HG02759 (cell line): Measurements from ENCODE around the gene ADAMTSL1.
"Not testable (repeated sequence)": the region's sequence is repeated elsewhere in the genome, so short reads cannot be mapped to it uniquely, and the experiment has no call there.

Source experiments
- ATAC-seq: cut with Tn5 transposase; IDR thresholded peaks from one replicate; pipeline ENCODE4 v1.9.1; 2021; ENCODE audit warnings: mild to moderate bottlenecking, moderate library complexity; ENCODE audit not compliant: unreplicated experiment

ADAMTSL1 gene

GRCh38 chr9:18849270-18849669, 375.3 kb downstream of the ADAMTSL1 start:
- no peak for ATAC-seq

GRCh38 chr9:18849890-18850677, 376.1 kb downstream of the ADAMTSL1 start:
- no peak for ATAC-seq

- no peak for ATAC-seq
Observed at GRCh38 chr9:18851069-18851795, 377.3 kb downstream of the ADAMTSL1 start.

DNA sequence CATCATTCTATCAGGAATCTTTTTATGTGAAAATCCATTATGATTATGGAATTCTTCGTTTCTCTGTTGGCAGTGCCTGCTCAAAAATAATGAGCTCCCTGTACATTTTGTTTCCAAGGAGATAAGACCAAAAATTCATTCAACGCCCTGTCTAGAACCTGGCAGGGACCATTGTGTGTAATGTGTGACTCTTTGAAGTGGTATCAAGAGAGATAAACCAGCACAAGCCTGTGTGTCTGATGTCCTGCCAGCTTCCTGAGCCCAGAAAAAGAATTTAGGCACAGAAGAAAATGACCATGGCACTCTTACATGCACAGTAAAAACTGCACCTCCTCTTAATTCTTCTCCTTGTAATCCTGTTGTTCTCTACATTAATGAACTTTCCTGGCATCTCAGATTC, 381.7 kb downstream of the ADAMTSL1 start:
- ATAC-seq: no peak

GRCh38 chr9:18857334-18857733, 383.4 kb downstream of the ADAMTSL1 start:
- ATAC-seq: no peak

DNA sequence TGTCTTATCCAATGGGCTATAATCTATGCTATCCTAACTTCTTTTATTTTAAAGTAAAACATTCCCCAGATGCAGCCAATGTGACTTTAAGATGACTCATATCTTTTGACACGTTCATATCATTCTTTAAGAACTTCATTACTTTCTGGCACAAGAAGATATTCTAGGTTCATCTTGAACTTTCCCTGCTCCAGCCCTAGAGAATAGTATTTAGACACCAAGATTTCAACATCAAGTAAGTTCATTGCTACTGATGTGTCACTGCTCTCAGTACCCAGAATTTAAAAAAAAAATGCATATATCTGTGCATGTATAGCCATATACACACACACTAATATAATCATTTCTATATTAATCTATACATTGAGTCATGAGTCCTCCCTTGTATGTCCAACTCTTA, 383.8 kb downstream of the ADAMTSL1 start:
- ATAC-seq: no peak

- ATAC-seq: no peak
Observed at GRCh38 chr9:18861609-18862544, 387.9 kb downstream of the ADAMTSL1 start.

GRCh38 chr9:18863791-18864190, 389.8 kb downstream of the ADAMTSL1 start:
- no peak for ATAC-seq

DNA sequence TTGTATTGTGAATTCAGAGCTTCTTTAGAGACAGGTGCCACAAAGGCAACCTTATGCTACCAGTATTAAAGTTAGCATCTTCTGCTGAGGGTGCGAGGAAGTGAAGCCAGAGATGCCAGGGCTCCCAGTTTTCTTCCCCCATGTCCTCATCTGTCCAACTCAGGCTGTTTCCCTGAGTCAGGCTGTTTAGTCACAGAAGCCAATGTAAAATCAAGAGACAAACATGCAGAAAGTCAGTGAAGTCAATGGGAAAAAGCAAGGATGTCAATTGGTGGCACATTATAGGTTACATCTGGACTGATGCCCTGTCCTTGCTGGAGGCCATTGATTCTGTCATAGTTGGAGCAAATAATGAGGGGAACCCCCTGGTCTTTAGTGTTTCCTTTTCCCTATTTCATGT, 390.6 kb downstream of the ADAMTSL1 start:
- ATAC-seq: no peak

DNA sequence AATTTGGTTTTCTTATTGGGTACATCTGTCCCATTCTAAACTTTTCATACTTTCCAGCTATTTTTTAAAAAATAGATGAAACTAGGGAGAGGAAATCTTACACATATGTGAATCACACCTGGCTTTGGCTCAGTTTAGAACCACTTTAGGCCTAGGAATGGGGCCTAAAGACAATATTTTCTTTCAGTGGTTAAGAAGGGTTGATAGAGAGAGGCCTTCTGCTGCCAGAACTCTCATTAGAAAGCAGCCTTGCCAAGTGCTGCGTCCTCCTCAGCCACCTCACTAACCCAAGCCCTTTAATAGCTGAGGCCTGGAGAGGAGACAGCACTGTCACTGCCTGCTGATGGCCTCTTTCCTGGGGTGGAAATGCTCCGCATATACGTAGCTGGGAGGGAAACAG, 391.6 kb downstream of the ADAMTSL1 start:
- no peak for ATAC-seq

GRCh38 chr9:18866121-18866831, 392.3 kb downstream of the ADAMTSL1 start:
- no peak for ATAC-seq

GRCh38 chr9:18869725-18870124, 395.8 kb downstream of the ADAMTSL1 start:
- ATAC-seq: no peak

- no peak for ATAC-seq
Observed at GRCh38 chr9:18874069-18874468, 400.1 kb downstream of the ADAMTSL1 start.

GRCh38 chr9:18874990-18875389, 401.0 kb downstream of the ADAMTSL1 start:
- ATAC-seq: not testable (repeated sequence)

GRCh38 chr9:18877984-18878383, 404.0 kb downstream of the ADAMTSL1 start:
- ATAC-seq: no peak

GRCh38 chr9:18881758-18882157, 407.8 kb downstream of the ADAMTSL1 start:
- no peak for ATAC-seq

GRCh38 chr9:18887546-18887945, 413.6 kb downstream of the ADAMTSL1 start:
- ATAC-seq: no peak

GRCh38 chr9:18888290-18888689, 414.3 kb downstream of the ADAMTSL1 start:
- ATAC-seq: no peak

DNA sequence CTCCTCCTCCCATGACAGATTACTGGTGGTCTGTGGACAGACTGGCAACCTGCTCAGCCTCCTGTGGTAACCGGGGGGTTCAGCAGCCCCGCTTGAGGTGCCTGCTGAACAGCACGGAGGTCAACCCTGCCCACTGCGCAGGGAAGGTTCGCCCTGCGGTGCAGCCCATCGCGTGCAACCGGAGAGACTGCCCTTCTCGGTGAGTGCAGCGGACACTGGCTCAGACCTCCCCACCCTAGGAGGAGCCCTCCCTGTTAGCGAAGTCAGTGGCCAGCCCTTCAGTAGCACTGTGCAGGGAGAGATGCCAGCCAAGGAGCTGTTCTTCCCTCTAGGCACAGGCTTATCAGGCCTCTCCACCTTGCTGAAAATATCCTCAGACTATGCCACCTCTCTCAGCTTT, 415.6 kb downstream of the ADAMTSL1 start:
- no peak for ATAC-seq

DNA sequence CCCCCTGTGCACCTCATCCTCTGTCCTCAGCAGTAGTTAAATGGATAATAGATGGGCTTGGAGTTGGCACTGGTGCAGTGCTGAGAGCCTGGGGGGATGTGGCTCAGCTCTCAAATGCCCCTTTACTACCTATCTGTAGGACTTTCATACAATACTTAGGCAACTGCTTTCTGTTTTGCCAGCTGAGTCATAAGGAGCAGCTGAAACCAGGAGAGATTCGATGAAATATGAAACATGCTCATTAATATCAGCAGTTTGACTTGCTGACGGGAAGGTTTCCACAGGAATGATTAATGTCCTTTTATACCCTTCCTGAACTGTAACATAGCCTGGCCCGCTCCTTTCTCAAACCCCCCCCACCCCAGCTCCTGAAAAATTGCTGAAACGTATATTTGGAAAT, 416.4 kb downstream of the ADAMTSL1 start:
- peak; percentile 43 for ATAC-seq
